HT1080 (cell line): ENCODE results near the gene DYRK1A. TPM values are rescaled to one million over a fixed set of nuclear protein-coding genes. Genes with fewer than 3 reads are reported as not detected.

Experiments used
- DNase-seq: peaks from one replicate; pipeline ENCODE4 v3.0.0-alpha.2; 2015; ENCODE audit warnings: low read depth
- total RNA-seq: library from RNA; depleted of rRNA; stranded (reverse); fragments of >200 nt; shearing (Covaris generic); gene quantifications from 2 replicates; pipeline ENCODE4 v1.2.3, GENCODE V29; 2014

DYRK1A gene
- total RNA-seq, 1 experiment from 2014 or later: 31.5 TPM

GRCh38 chr21:37384416-37384815 lies 17.8 kb downstream of the DYRK1A start:
- no peak for DNase-seq

DNA sequence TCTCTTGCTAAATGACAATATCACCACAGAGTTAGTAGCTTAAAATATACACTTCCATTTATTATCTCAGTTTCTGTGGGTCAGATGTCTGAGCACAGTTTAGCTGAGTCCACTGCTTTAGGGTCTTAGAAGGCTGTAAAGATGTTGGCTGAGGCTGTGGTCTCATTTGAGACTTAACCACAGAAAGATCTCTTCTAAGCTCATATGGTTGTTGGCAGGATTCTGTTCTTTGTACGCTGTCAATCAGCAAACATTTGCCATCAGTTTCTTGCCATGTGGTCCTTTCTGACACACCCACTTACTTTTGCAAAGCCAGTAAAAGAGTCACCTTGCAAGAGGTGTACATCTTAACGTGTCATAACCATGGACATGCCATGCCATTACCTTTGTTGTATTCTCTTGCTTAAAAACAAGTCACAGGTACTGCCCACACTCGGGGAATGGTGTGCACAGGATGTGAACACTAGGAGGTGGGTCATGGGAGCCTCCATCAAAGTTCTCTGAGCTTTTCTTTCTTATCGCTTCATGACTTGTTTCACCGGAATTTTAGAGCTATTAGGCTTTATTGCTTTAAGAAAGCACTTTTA lies 18.7 kb downstream of the DYRK1A start:
- DNase-seq: no peak

DNA sequence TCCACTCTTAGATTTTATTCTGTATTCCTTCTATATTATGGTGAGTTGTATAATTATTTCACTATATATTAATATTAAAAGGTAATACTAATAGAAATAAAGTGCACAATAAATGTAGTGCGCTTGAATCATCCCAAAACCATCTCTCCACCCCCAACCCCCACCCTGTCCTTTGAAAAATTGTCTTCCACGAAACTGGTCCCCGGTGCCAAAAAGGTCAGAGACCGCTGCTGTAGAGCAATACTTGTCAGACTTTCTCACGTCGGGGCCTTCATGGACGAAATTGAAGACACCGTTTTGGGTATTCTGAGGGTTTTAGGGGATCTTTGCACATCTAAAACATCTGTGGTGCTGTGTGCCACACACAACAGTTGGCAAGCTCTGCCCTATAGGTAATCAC lies 19.6 kb downstream of the DYRK1A start:
- DNase-seq: no peak

DNA sequence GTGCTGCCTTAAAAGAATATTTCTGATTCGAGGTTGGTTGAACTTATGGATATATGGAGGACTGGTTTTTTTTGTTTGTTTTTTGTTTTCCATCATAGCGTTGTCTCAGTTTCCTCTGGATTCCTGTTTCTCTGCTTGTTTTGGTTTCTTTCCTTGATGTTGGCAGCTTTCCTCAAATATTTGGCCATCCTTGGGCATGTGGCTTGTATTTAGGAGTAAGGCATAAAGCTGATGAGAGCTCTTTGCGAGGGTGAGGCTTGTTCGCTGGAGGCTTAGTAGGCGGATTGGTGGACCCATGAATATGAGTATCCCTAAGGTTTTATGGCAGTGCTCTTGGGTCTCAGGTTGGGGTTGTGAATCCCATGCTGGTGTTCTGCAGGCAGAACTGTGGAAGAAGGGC lies 22.9 kb downstream of the DYRK1A start:
- no peak for DNase-seq

DNA sequence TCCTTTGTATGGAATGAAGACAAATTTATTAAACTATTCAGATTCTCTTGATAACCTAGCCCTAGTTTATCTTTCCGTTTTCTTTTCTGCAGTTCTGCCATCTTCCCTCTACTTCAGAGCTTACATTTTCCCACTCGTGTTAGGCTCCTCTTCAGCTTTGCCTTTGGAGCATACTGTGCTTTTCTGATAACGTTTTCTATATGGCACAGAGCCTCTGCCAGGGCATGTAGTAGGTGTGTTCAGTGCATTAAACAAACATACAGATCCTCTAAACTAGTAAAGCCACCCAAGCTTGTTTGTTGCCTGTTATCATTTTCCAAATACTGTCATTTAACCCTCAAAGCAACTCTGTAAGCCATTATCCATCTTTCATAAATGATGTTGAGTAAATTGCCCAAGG lies 25.1 kb downstream of the DYRK1A start:
- DNase-seq: no peak

DNA sequence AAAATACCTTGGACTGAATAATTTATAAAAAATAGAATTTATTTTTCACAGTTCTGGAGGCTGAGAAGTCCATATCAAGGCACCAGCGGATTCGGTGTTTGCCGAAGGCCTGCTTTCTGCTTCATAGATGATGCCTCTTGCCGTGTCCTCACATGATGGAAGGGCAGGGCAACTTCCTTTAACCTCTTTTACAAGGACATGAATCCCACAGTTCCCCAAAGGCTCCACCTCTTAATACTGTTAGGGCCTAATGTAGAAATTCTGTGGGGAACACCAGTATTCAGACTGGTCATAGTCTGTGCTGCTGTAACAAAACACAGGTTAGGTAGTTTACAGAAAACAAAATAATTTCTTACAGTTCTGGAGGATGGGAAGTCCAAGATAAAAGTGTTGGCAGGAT lies 25.9 kb downstream of the DYRK1A start:
- DNase-seq: no peak

- no peak for DNase-seq
Observed at GRCh38 chr21:37393030-37393429, 26.5 kb downstream of the DYRK1A start.

GRCh38 chr21:37393786-37394185 lies 27.2 kb downstream of the DYRK1A start:
- no peak for DNase-seq

GRCh38 chr21:37395961-37396360 lies 29.4 kb downstream of the DYRK1A start:
- no peak for DNase-seq

DNA sequence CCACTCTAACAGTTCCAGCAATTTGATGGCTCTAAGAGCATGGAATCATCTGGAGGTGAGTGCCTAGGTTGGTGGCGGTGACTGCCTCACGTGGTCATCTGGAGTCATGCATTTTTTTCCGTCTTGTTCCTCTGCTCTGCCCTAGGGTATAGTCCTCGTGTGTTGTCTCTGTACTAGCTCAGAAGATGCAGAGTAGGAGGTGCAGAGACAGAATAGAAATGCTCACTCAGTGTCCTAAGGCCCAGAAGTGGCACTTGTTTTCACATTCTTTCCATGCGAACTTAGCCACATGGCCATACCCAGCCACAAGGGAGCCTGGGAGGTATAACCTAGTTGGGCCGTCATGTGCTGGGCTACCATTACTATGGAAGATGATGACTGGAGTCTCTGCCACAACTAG lies 30.3 kb downstream of the DYRK1A start:
- DNase-seq: no peak

DNA sequence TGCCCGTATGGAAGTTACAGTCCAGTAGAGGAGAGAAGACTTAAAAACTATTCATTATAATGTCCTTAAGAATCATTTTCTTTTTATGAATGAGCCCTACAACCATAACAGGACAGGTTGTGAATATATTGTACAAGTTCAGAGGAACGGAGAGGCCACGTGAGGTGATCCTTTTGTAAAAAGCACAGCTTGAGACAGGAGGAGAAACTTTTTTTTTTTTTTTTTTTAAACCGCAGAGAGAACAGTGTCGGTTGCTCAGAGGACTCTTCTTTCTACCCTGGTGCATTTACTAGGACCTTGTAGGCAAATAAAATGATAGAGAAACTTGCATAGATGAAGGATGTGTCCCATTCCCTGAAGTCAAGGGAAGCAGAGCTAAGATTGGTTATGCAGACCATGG lies 32.1 kb downstream of the DYRK1A start:
- DNase-seq: no peak

DNA sequence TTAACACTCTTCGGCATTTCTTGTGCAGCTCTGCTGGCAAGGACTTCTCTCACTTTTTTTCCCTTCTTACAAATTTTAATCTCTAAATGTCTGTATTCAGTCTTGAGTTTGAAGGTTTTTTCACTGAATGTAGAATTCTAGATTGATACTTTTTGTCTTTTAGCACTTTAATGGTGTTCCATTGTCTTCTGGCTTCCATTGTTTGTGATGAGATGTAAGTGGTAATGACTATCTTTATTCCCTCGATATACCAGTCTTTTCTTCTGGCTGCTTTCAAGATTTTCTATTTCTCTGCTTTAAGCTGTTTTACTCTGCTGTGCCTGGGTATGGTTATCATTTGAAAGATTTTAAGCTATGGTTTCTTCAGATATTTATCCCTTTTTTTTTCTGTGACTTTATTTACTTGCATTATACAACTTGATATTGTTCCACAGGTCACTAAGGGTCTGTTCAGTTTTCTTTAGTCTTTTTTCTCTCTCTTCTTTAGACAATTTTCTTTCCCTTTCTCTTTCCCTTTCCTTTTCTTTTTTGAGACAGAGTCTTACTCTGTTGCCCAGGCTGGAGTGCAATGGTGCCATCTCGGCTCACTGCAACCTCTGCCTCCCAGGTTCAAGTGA lies 35.8 kb downstream of the DYRK1A start:
- no peak for DNase-seq

DNA sequence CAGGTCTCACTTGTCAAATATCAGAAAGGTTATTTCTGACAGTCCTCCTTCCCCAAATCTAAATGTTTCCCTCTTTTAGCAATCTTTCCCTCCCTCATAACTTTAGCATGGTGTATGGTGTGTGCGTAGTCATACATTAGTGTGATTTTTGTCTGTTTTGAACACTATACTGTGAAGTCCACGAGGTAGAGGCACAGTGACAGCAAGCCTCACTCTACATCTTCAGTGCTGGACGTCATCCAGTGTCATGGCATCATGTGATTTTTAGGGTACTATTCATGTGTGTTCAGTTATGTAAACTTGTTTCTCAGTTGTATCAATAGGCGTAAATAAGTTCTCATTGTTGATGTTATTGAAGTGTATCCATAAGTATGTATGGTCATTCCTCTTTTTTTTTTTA lies 39.1 kb downstream of the DYRK1A start:
- DNase-seq: no peak

GRCh38 chr21:37407719-37408420 lies 41.3 kb downstream of the DYRK1A start:
- no peak for DNase-seq

GRCh38 chr21:37408464-37409193 lies 42.1 kb downstream of the DYRK1A start:
- no peak for DNase-seq

- no peak for DNase-seq
Observed at GRCh38 chr21:37410639-37411038, 44.1 kb downstream of the DYRK1A start.

DNA sequence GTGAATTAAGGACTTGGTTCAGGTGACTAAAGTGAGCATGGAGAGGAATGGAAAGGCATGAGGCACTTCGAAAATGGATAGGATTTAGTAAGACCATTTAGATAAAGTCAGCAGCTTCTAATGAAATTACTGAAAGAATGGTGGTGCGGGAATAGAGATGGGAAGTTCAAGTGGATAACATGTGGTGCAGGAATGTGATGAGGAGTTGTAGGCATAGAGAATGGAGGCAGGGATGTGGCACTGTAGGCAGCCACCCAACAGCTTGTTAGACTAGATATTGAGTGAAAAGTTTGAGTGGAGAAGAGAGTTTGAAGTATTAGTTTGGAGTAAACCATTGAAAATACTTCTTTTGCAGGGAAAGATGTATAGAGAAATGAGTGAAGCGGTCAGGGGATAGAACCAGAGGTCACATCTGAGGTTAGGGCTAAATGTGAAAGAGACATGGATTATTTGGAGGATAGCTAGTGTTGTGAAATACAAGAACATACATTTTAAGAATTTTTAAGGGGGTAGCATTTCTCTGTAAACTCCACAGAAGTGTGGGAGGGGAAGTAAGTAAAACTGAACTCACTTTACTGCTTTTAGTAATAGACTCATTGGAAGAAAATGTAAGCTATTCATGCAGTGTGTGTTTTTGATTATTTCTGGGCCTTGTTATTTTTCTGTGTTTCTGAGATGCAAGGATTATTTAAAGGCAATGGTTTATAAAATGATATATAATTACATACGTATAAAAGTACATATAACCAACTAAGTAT lies 46.2 kb downstream of the DYRK1A start:
- DNase-seq: no peak

- DNase-seq: no peak
Observed at GRCh38 chr21:37413553-37414291, 47.1 kb downstream of the DYRK1A start.

- DNase-seq: no peak
Observed at GRCh38 chr21:37414292-37415253, 48.0 kb downstream of the DYRK1A start.

- DNase-seq: no peak
Observed at GRCh38 chr21:37415939-37416338, 49.4 kb downstream of the DYRK1A start.
